Activated T-cell treated with anti-CD3 and anti-CD28 coated beads, Interleukin-2, amount 50 U/mL, for 72 hours (primary cell): ENCODE results near the gene SOX10. TPM values are rescaled to one million over a fixed set of nuclear protein-coding genes. Genes with fewer than 3 reads are reported as not detected.
A peak's percentile ranks its signal among the peaks of the same experiment; 100 is the strongest.
"Not testable (repeated sequence)": the region's sequence is repeated elsewhere in the genome, so short reads cannot be mapped to it uniquely, and the experiment has no call there.

Experiments
- ATAC-seq, 2 donors: fragments of 150-1000 bp; cut with Tn5 transposase; replicated peaks in 1 of 2; 2 replicates each; pipeline ENCODE4 v1.10.0; 2021; ENCODE audit warnings: moderate library complexity in 2 of 2, mild to moderate bottlenecking in 1 of 2
- DNase-seq, 2 donors: peaks; one replicate each; pipeline ENCODE4 v3.0.0; 2021 to 2022; ENCODE audit warnings: mixed read lengths in 1 of 2
- H3K27ac Mint-ChIP-seq: one replicate; pipeline ENCODE4 v1.8.0; 2022; ENCODE audit warnings: mild to moderate bottlenecking, moderate library complexity, mixed read lengths
- H3K27me3 Mint-ChIP-seq: one replicate; pipeline ENCODE4 v1.8.0; 2022; ENCODE audit warnings: low read depth, mixed read lengths
- H3K36me3 Mint-ChIP-seq, 2 donors: one replicate each; pipeline ENCODE4 v1.8.0; 2022; ENCODE audit warnings: mixed read lengths in 2 of 2, mild to moderate bottlenecking in 1 of 2; ENCODE audit not compliant: insufficient read depth in 2 of 2
- H3K4me1 Mint-ChIP-seq: one replicate; pipeline ENCODE4 v1.8.0; 2022; ENCODE audit warnings: low read depth, mixed read lengths
- H3K4me3 Mint-ChIP-seq, 2 donors: one replicate each; pipeline ENCODE4 v1.8.0; 2022; ENCODE audit warnings: mild to moderate bottlenecking in 2 of 2, mixed read lengths in 2 of 2, moderate library complexity in 2 of 2
- H3K9me3 Mint-ChIP-seq, 2 donors: one replicate each; pipeline ENCODE4 v1.8.0; 2022; ENCODE audit warnings: mixed read lengths in 2 of 2
- total RNA-seq, 2 donors: library from RNA; stranded (reverse); gene quantifications; one replicate each; pipeline ENCODE4 v1.2.3, GENCODE V29; 2022

SOX10 gene
- total RNA-seq, 2 donors from 2014 or later, result not detected

DNA sequence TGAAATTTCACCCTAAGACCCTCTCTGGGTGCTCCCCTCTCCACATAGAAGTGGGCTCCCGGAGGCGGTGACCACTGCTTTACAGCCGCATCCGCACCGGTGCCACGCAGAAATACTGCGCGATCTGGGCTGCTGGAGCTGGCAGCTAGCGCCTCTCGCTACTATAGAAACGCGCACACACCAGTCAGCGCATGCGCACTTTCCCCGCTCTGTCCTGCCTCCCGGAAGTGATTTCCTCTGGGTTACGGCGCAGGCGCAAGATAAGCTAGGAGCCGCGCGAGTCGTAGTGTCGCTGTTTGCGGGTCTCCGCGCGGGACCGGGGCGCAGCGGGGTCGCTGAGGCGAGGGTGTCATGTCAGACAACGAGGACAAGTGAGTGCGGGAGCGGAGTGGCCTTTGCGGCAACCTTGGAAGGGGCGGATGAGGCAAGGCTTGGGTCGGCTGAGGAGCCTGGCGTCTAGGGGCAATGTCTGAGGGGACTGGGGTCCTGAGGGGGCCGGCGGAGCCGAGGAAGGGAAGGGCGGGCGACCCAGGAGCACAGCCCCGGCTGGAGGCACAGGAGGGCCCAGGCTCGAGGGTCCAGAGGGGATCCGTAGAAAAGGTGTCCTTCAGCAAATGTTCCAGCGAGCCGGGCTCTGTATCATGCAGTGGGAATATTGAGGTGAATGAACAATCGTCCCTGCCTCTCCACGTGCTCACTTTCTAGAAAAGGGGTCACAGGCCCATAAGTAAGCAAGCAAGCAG is 30.7 kb downstream of the SOX10 start, which contains the start of the genes C22orf23 and POLR2F:
TSS of gene C22orf23 (minus strand) at position 165 of the 743 bp plus-strand sequence. CDS start 452 bp downstream, outside the sequence.
TSS of gene POLR2F (plus strand) at position 263 of the 743 bp plus-strand sequence. CDS start at position 352, 89 bp downstream.
- peak within 1 kb of the TSS; percentile 88 to 91 for H3K4me3 Mint-ChIP-seq
- H3K27me3 Mint-ChIP-seq, result peaks cover 10% of the 10 kb centered on the region
- no peaks in the 10 kb centered on the region for H3K9me3 Mint-ChIP-seq
- ATAC-seq (peak; percentile 97), DNase-seq (peak; percentile 96)
- H3K27ac Mint-ChIP-seq, result peak within 1 kb of the TSS; percentile 95
- peaks cover 6 to 7% of the 10 kb centered on the region in 2 donors for H3K36me3 Mint-ChIP-seq
- peaks cover 27% of the 10 kb centered on the region for H3K4me1 Mint-ChIP-seq

DNA sequence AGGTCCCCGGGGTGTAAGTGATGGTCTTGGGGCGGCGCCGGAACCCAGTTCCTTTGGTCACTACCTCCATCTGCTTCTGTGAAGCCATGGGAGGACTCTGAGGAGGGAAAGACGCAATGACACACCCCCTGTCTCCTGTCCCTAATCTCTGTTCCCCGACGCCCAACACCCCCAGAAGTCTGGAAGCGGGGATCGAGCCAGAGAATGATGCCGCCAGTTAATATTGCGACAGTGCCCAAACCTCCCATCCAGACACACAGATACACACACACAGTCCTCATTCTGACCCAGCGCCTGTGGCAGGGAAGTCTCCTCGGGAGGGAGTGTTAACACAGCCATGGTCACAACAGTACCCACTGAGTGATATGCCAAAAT is 31.3 kb downstream of the SOX10 start:
- Mint-ChIP-seq H3K4me3 (peak overlapping the region; percentile 88 to 91), H3K36me3 (peaks cover 4 to 5% of the 10 kb centered on the region in 2 donors), H3K4me1 (peaks cover 27% of the 10 kb centered on the region), H3K27ac (peak overlapping the region; percentile 95), H3K27me3 (peaks cover 10% of the 10 kb centered on the region), H3K9me3 (no peaks in the 10 kb centered on the region)
- ATAC-seq (peak in 1 of 2 donors; percentile 10), DNase-seq (no peak)

DNA sequence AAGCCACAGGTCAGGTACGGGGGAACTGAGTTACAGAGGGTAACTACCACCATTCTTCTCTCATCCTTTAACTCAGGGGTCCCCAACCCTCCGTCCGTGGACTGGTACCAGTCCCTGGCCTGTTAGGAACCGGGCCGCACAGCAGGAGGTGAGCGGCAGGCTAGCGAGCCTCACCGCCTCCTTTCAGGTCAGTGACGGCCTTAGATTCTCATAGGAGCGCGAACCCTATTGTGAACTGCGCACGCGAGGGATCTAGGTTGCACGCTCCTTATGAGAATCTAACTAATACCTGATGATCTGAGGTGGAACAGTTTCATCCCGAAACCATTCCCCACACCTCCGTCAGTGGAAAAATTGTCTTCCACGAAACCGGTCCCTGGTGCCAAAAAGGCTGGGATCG is 31.7 kb downstream of the SOX10 start:
- Mint-ChIP-seq H3K27me3 (peaks cover 10% of the 10 kb centered on the region), H3K4me3 (peak overlapping the region; percentile 88 to 91), H3K4me1 (peaks cover 27% of the 10 kb centered on the region)
- DNase-seq, result peak in 1 of 2 donors; percentile 10
- ATAC-seq, H3K36me3 Mint-ChIP-seq, H3K9me3 Mint-ChIP-seq, H3K27ac Mint-ChIP-seq: not testable (repeated sequence)

GRCh38 chr22:37951305-37951704 is 33.0 kb downstream of the SOX10 start:
- peaks cover 27% of the 10 kb centered on the region for H3K4me1 Mint-ChIP-seq
- peaks cover 2 to 3% of the 10 kb centered on the region in 2 donors for H3K36me3 Mint-ChIP-seq
- no peak overlapping the region for H3K4me3 Mint-ChIP-seq
- no peak for ATAC-seq
- H3K27ac Mint-ChIP-seq, result no peak overlapping the region
- DNase-seq, result no peak
- H3K9me3 Mint-ChIP-seq, result no peaks in the 10 kb centered on the region
- H3K27me3 Mint-ChIP-seq, result peaks cover 10% of the 10 kb centered on the region

- H3K27ac Mint-ChIP-seq, ATAC-seq, DNase-seq, H3K36me3 Mint-ChIP-seq, H3K4me3 Mint-ChIP-seq, H3K4me1 Mint-ChIP-seq, H3K27me3 Mint-ChIP-seq, H3K9me3 Mint-ChIP-seq: not testable (repeated sequence)
These were observed 37.1 kb downstream of the SOX10 start for GRCh38 chr22:37947142-37947795.

GRCh38 chr22:37944423-37944822 is 39.9 kb downstream of the SOX10 start:
- H3K4me3 Mint-ChIP-seq, H3K27me3 Mint-ChIP-seq, H3K27ac Mint-ChIP-seq, H3K36me3 Mint-ChIP-seq, H3K4me1 Mint-ChIP-seq, ATAC-seq, DNase-seq, H3K9me3 Mint-ChIP-seq: not testable (repeated sequence)

DNA sequence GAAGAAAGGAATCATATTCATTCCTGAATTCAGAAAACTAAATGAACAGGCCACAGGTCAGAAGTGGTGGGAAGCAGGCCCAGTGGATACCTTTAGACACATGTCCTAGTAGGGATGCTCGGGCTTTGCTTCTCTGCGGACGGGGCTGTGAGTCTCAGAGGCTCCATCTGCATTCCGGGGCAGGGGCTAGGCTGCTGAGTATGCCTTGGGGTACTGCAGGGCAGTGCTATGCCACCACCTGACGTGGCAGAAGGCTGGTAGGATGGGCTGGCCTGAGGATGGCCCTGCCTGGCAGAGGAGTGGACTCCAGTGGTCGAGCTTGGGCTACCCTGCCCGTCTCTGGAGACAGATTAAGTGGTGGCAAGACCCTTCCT is 40.5 kb downstream of the SOX10 start:
- Mint-ChIP-seq H3K4me3 (no peak overlapping the region), H3K4me1 (no peaks in the 10 kb centered on the region), H3K27me3 (no peaks in the 10 kb centered on the region), H3K9me3 (no peaks in the 10 kb centered on the region), H3K27ac (no peak overlapping the region), H3K36me3 (no peaks in the 10 kb centered on the region)
- ATAC-seq, result no peak
- no peak for DNase-seq

DNA sequence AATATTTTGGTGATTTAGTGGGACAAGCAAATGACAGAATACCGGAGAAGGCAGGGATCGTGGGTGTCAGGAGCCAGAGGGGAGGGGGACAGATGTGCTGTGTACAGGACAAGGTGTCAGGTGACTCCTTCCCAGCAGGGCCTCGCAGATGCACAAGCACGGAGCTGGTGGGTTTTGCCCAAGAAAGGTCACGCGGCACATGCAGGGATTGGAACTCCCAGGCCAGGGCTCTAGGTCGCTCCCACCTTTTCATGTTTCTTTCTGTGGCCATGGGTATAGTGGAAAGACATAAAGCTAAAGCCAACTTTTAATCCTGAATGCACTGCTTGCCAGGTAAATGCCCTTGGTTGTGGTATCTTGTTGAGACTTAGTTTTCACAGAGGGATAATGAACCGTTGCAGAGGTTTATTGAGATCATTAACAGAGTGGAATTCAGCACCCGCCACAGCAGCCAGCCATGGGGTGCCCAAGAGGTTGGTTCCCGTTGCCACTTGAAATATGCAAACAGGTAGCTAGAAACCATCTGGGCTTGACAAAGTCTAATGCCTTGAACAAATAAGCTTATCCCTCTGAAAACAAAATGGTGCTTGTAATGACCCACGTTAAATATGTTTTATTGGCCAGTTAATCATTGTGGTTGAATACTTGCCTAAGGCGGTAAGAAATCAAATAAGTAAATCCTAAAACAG is 41.1 kb downstream of the SOX10 start:
- Mint-ChIP-seq H3K27me3 (no peaks in the 10 kb centered on the region), H3K9me3 (no peaks in the 10 kb centered on the region), H3K4me1 (no peaks in the 10 kb centered on the region), H3K27ac (no peak overlapping the region), H3K36me3 (no peaks in the 10 kb centered on the region), H3K4me3 (no peak overlapping the region)
- ATAC-seq (no peak), DNase-seq (no peak)

DNA sequence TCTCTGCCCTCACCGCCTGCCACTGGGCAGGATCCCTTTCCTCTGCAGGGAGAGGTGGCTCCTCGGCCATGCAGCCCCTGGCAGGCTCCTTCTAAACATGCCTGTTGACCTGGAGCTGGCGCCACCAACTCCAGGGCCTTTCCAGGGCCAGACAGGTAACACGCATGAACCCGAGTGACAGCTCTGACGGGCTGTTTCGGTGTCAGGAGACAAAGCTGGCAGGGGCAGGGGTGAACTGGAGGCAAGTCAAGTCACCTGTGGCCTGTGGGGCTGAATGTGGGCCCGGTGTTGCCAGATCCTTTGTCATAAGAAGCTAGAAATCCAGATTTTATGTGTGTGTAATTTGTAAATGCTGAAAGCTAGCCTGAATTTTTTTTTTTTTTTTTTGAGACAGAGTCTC is 42.2 kb downstream of the SOX10 start:
- no peak overlapping the region for H3K27ac Mint-ChIP-seq
- DNase-seq (no peak), ATAC-seq (no peak)
- no peak overlapping the region for H3K4me3 Mint-ChIP-seq
- H3K4me1 Mint-ChIP-seq, result no peaks in the 10 kb centered on the region
- no peaks in the 10 kb centered on the region for H3K9me3 Mint-ChIP-seq
- H3K27me3 Mint-ChIP-seq, result no peaks in the 10 kb centered on the region
- no peaks in the 10 kb centered on the region for H3K36me3 Mint-ChIP-seq

GRCh38 chr22:37940698-37941376 is 43.5 kb downstream of the SOX10 start:
- Mint-ChIP-seq H3K9me3 (no peaks in the 10 kb centered on the region), H3K36me3 (no peaks in the 10 kb centered on the region), H3K27me3 (no peaks in the 10 kb centered on the region), H3K4me1 (no peaks in the 10 kb centered on the region), H3K27ac (peak overlapping the region; percentile 36), H3K4me3 (no peak overlapping the region)
- no peak for DNase-seq
- ATAC-seq, result no peak

GRCh38 chr22:37933711-37934376 is 50.5 kb downstream of the SOX10 start:
- peaks cover 11% of the 10 kb centered on the region for H3K4me1 Mint-ChIP-seq
- H3K27ac Mint-ChIP-seq, result no peak overlapping the region
- no peaks in the 10 kb centered on the region for H3K9me3 Mint-ChIP-seq

DNA sequence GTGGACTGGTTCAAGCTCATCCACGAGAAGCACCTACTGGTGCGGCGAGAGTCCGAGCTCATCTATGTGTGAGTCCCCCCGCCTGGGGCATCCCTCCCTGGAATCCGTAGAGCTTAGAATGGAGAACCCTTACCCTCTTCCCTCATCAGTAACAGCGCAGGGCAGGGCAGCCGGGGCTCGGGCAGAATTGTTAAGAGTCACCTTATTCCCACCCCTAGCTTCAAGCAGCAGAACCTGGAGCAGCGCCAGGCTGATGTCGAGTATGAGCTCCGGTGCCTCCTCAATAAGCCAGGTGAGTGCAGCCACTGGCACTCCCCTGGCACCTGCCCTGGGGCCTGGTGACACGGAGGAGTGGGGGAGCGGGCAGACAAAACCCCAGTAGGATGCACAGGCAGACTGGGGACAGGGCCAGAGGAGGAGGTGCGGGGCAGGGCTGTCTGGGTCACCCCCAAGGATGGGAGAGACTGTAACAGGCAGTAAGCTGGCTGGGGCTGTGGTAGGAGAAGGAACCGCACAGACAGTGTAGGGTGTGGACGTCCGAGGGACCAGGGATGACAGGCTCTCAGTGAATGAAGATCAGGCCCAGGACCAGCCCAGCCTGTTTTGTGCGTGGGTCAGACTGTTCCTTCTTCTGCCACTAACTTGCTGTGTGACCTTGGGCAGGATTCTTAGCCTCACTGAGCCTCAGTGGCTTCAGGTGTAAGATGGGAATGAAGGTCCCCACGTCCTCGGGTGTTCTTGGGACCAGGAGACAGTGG is 51.4 kb downstream of the SOX10 start:
- H3K4me1 Mint-ChIP-seq, result peaks cover 11% of the 10 kb centered on the region
- ATAC-seq, result no peak
- no peak for DNase-seq
- H3K36me3 Mint-ChIP-seq, result no peaks in the 10 kb centered on the region
- H3K27ac Mint-ChIP-seq, result no peak overlapping the region
- H3K4me3 Mint-ChIP-seq, result no peak overlapping the region
- no peaks in the 10 kb centered on the region for H3K9me3 Mint-ChIP-seq
- no peaks in the 10 kb centered on the region for H3K27me3 Mint-ChIP-seq

More at GRCh38 chr22:37933711-37934376, 50.5 kb downstream of the SOX10 start:
- ATAC-seq (peak; percentile 98 to 99), DNase-seq (peak; percentile 85 to 86)
- no peaks in the 10 kb centered on the region for H3K27me3 Mint-ChIP-seq
- no peak overlapping the region for H3K4me3 Mint-ChIP-seq
- H3K36me3 Mint-ChIP-seq, result no peaks in the 10 kb centered on the region
